Activated T-cell treated with anti-CD3 and anti-CD28 coated beads, Interleukin-2, amount 50 U/mL, for 24 hours (primary cell): Measurements from ENCODE around the gene OSBP2.

Source experiments
- DNase-seq: peaks from one replicate; pipeline ENCODE4 v3.0.0-alpha.2; 2020
- H3K27ac Mint-ChIP-seq: 2 replicates; pipeline ENCODE4 v1.8.0; 2020; ENCODE audit warnings: mild to moderate bottlenecking, mixed read lengths
- H3K27me3 Mint-ChIP-seq: 2 replicates; pipeline ENCODE4 v1.8.0; 2020; ENCODE audit warnings: mixed read lengths
- H3K36me3 Mint-ChIP-seq: 2 replicates; pipeline ENCODE4 v1.8.0; 2020; ENCODE audit warnings: low read depth, mixed read lengths
- H3K4me1 Mint-ChIP-seq: 2 replicates; pipeline ENCODE4 v1.8.0; 2020; ENCODE audit warnings: low read depth, mixed read lengths
- H3K4me3 Mint-ChIP-seq: 2 replicates; pipeline ENCODE4 v1.8.0; 2020; ENCODE audit warnings: mild to moderate bottlenecking, moderate library complexity, mixed read lengths
- H3K9me3 Mint-ChIP-seq: 2 replicates; pipeline ENCODE4 v1.8.0; 2020; ENCODE audit warnings: mixed read lengths

Gene OSBP2

GRCh38 chr22:30694640-30695350, at the start of gene OSBP2:
TSS of gene OSBP2 (plus strand) at chr22:30694874. CDS start at chr22:30694910, 36 bp downstream.
- Mint-ChIP-seq H3K27me3 (peaks cover 22% of the 10 kb centered on the region), H3K4me3 (peak within 1 kb of the TSS; percentile 83), H3K4me1 (peaks cover 15% of the 10 kb centered on the region), H3K9me3 (no peaks in the 10 kb centered on the region), H3K27ac (peak within 1 kb of the TSS; percentile 34), H3K36me3 (no peaks in the 10 kb centered on the region)
- DNase-seq, result peak; percentile 65

- Mint-ChIP-seq H3K27ac (no peak overlapping the region), H3K36me3 (peaks cover 10% of the 10 kb centered on the region), H3K9me3 (no peaks in the 10 kb centered on the region), H3K27me3 (no peaks in the 10 kb centered on the region), H3K4me3 (no peak overlapping the region), H3K4me1 (peaks cover 56% of the 10 kb centered on the region)
- no peak for DNase-seq
Measured at GRCh38 chr22:30646518-30647160, 48.0 kb upstream of the OSBP2 start.

- Mint-ChIP-seq H3K4me3 (no peak overlapping the region), H3K27me3 (no peaks in the 10 kb centered on the region), H3K4me1 (peaks cover 58% of the 10 kb centered on the region), H3K36me3 (peaks cover 10% of the 10 kb centered on the region), H3K27ac (no peak overlapping the region), H3K9me3 (no peaks in the 10 kb centered on the region)
- no peak for DNase-seq
Measured at GRCh38 chr22:30647536-30647935, 47.1 kb upstream of the OSBP2 start.

GRCh38 chr22:30648825-30649224, 45.8 kb upstream of the OSBP2 start:
- Mint-ChIP-seq H3K4me3 (no peak overlapping the region), H3K27ac (peak overlapping the region; percentile 93), H3K27me3 (no peaks in the 10 kb centered on the region), H3K9me3 (no peaks in the 10 kb centered on the region), H3K36me3 (peaks cover 8% of the 10 kb centered on the region), H3K4me1 (peaks cover 51% of the 10 kb centered on the region)
- DNase-seq, result no peak

- H3K27me3 Mint-ChIP-seq, result no peaks in the 10 kb centered on the region
Measured at GRCh38 chr22:30649430-30650007, 45.2 kb upstream of the OSBP2 start.

GRCh38 chr22:30650508-30651116, 44.1 kb upstream of the OSBP2 start:
- H3K4me3 Mint-ChIP-seq, result no peak overlapping the region
- peak overlapping the region; percentile 64 for H3K27ac Mint-ChIP-seq
- DNase-seq, result no peak
- H3K27me3 Mint-ChIP-seq, result no peaks in the 10 kb centered on the region
- peaks cover 19% of the 10 kb centered on the region for H3K36me3 Mint-ChIP-seq
- peaks cover 38% of the 10 kb centered on the region for H3K4me1 Mint-ChIP-seq
- H3K9me3 Mint-ChIP-seq, result no peaks in the 10 kb centered on the region

More at GRCh38 chr22:30649430-30650007, 45.2 kb upstream of the OSBP2 start:
- Mint-ChIP-seq H3K9me3 (no peaks in the 10 kb centered on the region), H3K27ac (peak overlapping the region; percentile 93), H3K4me1 (peaks cover 44% of the 10 kb centered on the region), H3K36me3 (peaks cover 12% of the 10 kb centered on the region), H3K4me3 (no peak overlapping the region)
- peak; percentile 88 for DNase-seq

- H3K4me1 Mint-ChIP-seq, result peaks cover 33% of the 10 kb centered on the region
- H3K27me3 Mint-ChIP-seq, result no peaks in the 10 kb centered on the region
- no peak overlapping the region for H3K4me3 Mint-ChIP-seq
- H3K36me3 Mint-ChIP-seq, result peaks cover 14% of the 10 kb centered on the region
- H3K27ac Mint-ChIP-seq, result no peak overlapping the region
- H3K9me3 Mint-ChIP-seq, result no peaks in the 10 kb centered on the region
- no peak for DNase-seq
Measured at GRCh38 chr22:30652852-30653251, 41.8 kb upstream of the OSBP2 start.

- Mint-ChIP-seq H3K9me3 (no peaks in the 10 kb centered on the region), H3K36me3 (peaks cover 16% of the 10 kb centered on the region), H3K4me1 (peaks cover 18% of the 10 kb centered on the region), H3K27me3 (no peaks in the 10 kb centered on the region), H3K27ac (no peak overlapping the region), H3K4me3 (no peak overlapping the region)
- no peak for DNase-seq
Measured at GRCh38 chr22:30654361-30654760, 40.3 kb upstream of the OSBP2 start.

- no peak overlapping the region for H3K4me3 Mint-ChIP-seq
Measured at GRCh38 chr22:30655532-30655931, 39.1 kb upstream of the OSBP2 start.

GRCh38 chr22:30662040-30662439, 32.6 kb upstream of the OSBP2 start:
- DNase-seq, result no peak
- no peaks in the 10 kb centered on the region for H3K27me3 Mint-ChIP-seq
- peaks cover 16% of the 10 kb centered on the region for H3K4me1 Mint-ChIP-seq
- no peak overlapping the region for H3K4me3 Mint-ChIP-seq
- H3K9me3 Mint-ChIP-seq, result no peaks in the 10 kb centered on the region
- peaks cover 52% of the 10 kb centered on the region for H3K36me3 Mint-ChIP-seq
- H3K27ac Mint-ChIP-seq, result no peak overlapping the region

More at GRCh38 chr22:30655532-30655931, 39.1 kb upstream of the OSBP2 start:
- Mint-ChIP-seq H3K36me3 (peaks cover 26% of the 10 kb centered on the region), H3K27me3 (no peaks in the 10 kb centered on the region), H3K9me3 (no peaks in the 10 kb centered on the region), H3K27ac (no peak overlapping the region), H3K4me1 (peaks cover 13% of the 10 kb centered on the region)
- no peak for DNase-seq

- no peaks in the 10 kb centered on the region for H3K9me3 Mint-ChIP-seq
- peaks cover 22% of the 10 kb centered on the region for H3K4me1 Mint-ChIP-seq
- H3K27ac Mint-ChIP-seq, result no peak overlapping the region
- no peak for DNase-seq
- H3K36me3 Mint-ChIP-seq, result peaks cover 50% of the 10 kb centered on the region
- H3K4me3 Mint-ChIP-seq, result no peak overlapping the region
- H3K27me3 Mint-ChIP-seq, result peaks cover 4% of the 10 kb centered on the region
Measured at GRCh38 chr22:30664798-30665197, 29.9 kb upstream of the OSBP2 start.

GRCh38 chr22:30665266-30665665, 29.4 kb upstream of the OSBP2 start:
- peaks cover 22% of the 10 kb centered on the region for H3K4me1 Mint-ChIP-seq
- H3K27me3 Mint-ChIP-seq, result peaks cover 4% of the 10 kb centered on the region
- H3K4me3 Mint-ChIP-seq, result no peak overlapping the region
- no peak overlapping the region for H3K27ac Mint-ChIP-seq
- H3K36me3 Mint-ChIP-seq, result peaks cover 45% of the 10 kb centered on the region
- DNase-seq, result no peak
- no peaks in the 10 kb centered on the region for H3K9me3 Mint-ChIP-seq

GRCh38 chr22:30665786-30666185, 28.9 kb upstream of the OSBP2 start:
- Mint-ChIP-seq H3K27ac (no peak overlapping the region), H3K9me3 (no peaks in the 10 kb centered on the region), H3K36me3 (peaks cover 41% of the 10 kb centered on the region), H3K4me1 (peaks cover 22% of the 10 kb centered on the region), H3K4me3 (peak overlapping the region; percentile 38), H3K27me3 (peaks cover 4% of the 10 kb centered on the region)
- no peak for DNase-seq

GRCh38 chr22:30667107-30667493, 27.6 kb upstream of the OSBP2 start:
- Mint-ChIP-seq H3K4me1 (peaks cover 22% of the 10 kb centered on the region), H3K36me3 (peaks cover 31% of the 10 kb centered on the region), H3K9me3 (no peaks in the 10 kb centered on the region), H3K27me3 (peaks cover 4% of the 10 kb centered on the region), H3K27ac (peak overlapping the region; percentile 93), H3K4me3 (peak overlapping the region; percentile 95)
- no peak for DNase-seq
